OCI-LY7 (cell line): Measurements from ENCODE around the gene MGMT.

Experiments used
- CTCF ChIP-seq: fragments of 200-600 bp; sonication (generic); conservative IDR thresholded peaks from 2 replicates; pipeline ENCODE4 v1.5.1; 2014; ENCODE audit warnings: mild to moderate bottlenecking, antibody characterized with exemption, low read length, moderate library complexity, mixed read lengths
- EZH2phosphoT487 ChIP-seq: fragments of 200-600 bp; sonication (generic); IDR thresholded peaks from 2 replicates; pipeline ENCODE4 v1.6.1; 2018; ENCODE audit warnings: low read depth, borderline replicate concordance, mild to moderate bottlenecking, mixed run types, antibody characterized with exemption, low read length, moderate library complexity, mixed read lengths

- TF ChIP-seq CTCF (no peak), EZH2phosphoT487 (no peak)
Observed at GRCh38 chr10:129809841-129810240, 342.8 kb downstream of the MGMT start.
